ENCODE measurements around the gene RHOF. TPM values are rescaled to one million over a fixed set of nuclear protein-coding genes. Genes with fewer than 3 reads are reported as not detected.

Gene RHOF
- total RNA-seq = 194 and 311 TPM in 2 replicates

- TF ChIP-seq CTCF (IDR thresholded peaks at IDR 0.05; ENCODE audit: insufficient read depth, low read length, poor library complexity, severe bottlenecking) = no peak
- peaks cover 1% of the 10 kb centered on the region for H3K36me3 ChIP-seq (ENCODE audit: control insufficient read depth, insufficient read depth, low read length)
- DNase-seq (ENCODE audit: low read depth) = no peak
- H3K27me3 ChIP-seq (ENCODE audit: control insufficient read depth, insufficient read depth, low read length) = no peaks in the 10 kb centered on the region
- H3K4me3 ChIP-seq (ENCODE audit: low read depth, low read length) = peak within 1 kb of the TSS; percentile 76
Measured at GRCh38 chr12:121793440-121793837, at the start of gene RHOF. Gene RHOF (minus strand): TSS chr12:121793688. CDS start chr12:121793633, 55 bp downstream.

GRCh38 chr12:121839993-121840761 is 46.7 kb upstream of the RHOF start:
- no peak for TF ChIP-seq CTCF (IDR thresholded peaks at IDR 0.05; ENCODE audit: insufficient read depth, low read length, poor library complexity, severe bottlenecking)
- Histone ChIP-seq H3K27me3 (ENCODE audit: control insufficient read depth, insufficient read depth, low read length) (no peaks in the 10 kb centered on the region), H3K4me3 (ENCODE audit: low read depth, low read length) (peak overlapping the region; percentile 61), H3K36me3 (ENCODE audit: control insufficient read depth, insufficient read depth, low read length) (no peaks in the 10 kb centered on the region)
- DNase-seq (ENCODE audit: low read depth) = no peak

GRCh38 chr12:121839106-121839992 is 45.9 kb upstream of the RHOF start:
- peak; percentile 22 for TF ChIP-seq CTCF (IDR thresholded peaks at IDR 0.05; ENCODE audit: insufficient read depth, low read length, poor library complexity, severe bottlenecking)
- H3K4me3 ChIP-seq (ENCODE audit: low read depth, low read length) = peak overlapping the region; percentile 61
- H3K27me3 ChIP-seq (ENCODE audit: control insufficient read depth, insufficient read depth, low read length) = no peaks in the 10 kb centered on the region
- H3K36me3 ChIP-seq (ENCODE audit: control insufficient read depth, insufficient read depth, low read length) = no peaks in the 10 kb centered on the region
- DNase-seq (ENCODE audit: low read depth) = peak; percentile 86

- no peak for TF ChIP-seq CTCF (IDR thresholded peaks at IDR 0.05; ENCODE audit: insufficient read depth, low read length, poor library complexity, severe bottlenecking)
- Histone ChIP-seq H3K27me3 (ENCODE audit: control insufficient read depth, insufficient read depth, low read length) (no peaks in the 10 kb centered on the region), H3K4me3 (ENCODE audit: low read depth, low read length) (no peak overlapping the region), H3K36me3 (ENCODE audit: control insufficient read depth, insufficient read depth, low read length) (no peaks in the 10 kb centered on the region)
- no peak for DNase-seq (ENCODE audit: low read depth)
Measured at GRCh38 chr12:121838126-121838525, 44.6 kb upstream of the RHOF start.

GRCh38 chr12:121837680-121838079 is 44.2 kb upstream of the RHOF start:
- DNase-seq (ENCODE audit: low read depth) = no peak
- no peak for TF ChIP-seq CTCF (IDR thresholded peaks at IDR 0.05; ENCODE audit: insufficient read depth, low read length, poor library complexity, severe bottlenecking)
- no peaks in the 10 kb centered on the region for H3K36me3 ChIP-seq (ENCODE audit: control insufficient read depth, insufficient read depth, low read length)
- no peaks in the 10 kb centered on the region for H3K27me3 ChIP-seq (ENCODE audit: control insufficient read depth, insufficient read depth, low read length)
- no peak overlapping the region for H3K4me3 ChIP-seq (ENCODE audit: low read depth, low read length)
